Immature natural killer cell (primary cell): ENCODE results near the gene KCTD17. TPM values are rescaled to one million over a fixed set of nuclear protein-coding genes. Genes with fewer than 3 reads are reported as not detected.
A peak's percentile ranks its signal among the peaks of the same experiment; 100 is the strongest.

ENCODE experiments used
- DNase-seq, 3 donors: peaks; one replicate each; pipeline ENCODE4 v3.0.0; 2022; ENCODE audit warnings: mixed read lengths in 1 of 3
- H3K27ac Mint-ChIP-seq, 6 donors: one replicate each; pipeline ENCODE4 v1.8.0; 2020; ENCODE audit warnings: mixed read lengths in 6 of 6, mild to moderate bottlenecking in 5 of 6, inconsistent platforms in 4 of 6, moderate library complexity in 3 of 6
- H3K27me3 Mint-ChIP-seq, 3 donors: one replicate each; pipeline ENCODE4 v1.8.0; 2020 to 2021; ENCODE audit warnings: low read depth in 3 of 3, mild to moderate bottlenecking in 3 of 3, mixed read lengths in 3 of 3, moderate library complexity in 3 of 3, inconsistent platforms in 1 of 3
- H3K36me3 Mint-ChIP-seq, 3 donors: one replicate each; pipeline ENCODE4 v1.8.0; 2020; ENCODE audit warnings: mixed read lengths in 3 of 3, inconsistent platforms in 2 of 3, mild to moderate bottlenecking in 2 of 3
- H3K4me1 Mint-ChIP-seq, 2 donors: one replicate each; pipeline ENCODE4 v1.8.0; 2020; ENCODE audit warnings: inconsistent platforms in 2 of 2, mild to moderate bottlenecking in 2 of 2, mixed read lengths in 2 of 2, moderate library complexity in 1 of 2
- H3K4me3 Mint-ChIP-seq, 5 donors: one replicate each; pipeline ENCODE4 v1.8.0; 2020; ENCODE audit warnings: mild to moderate bottlenecking in 5 of 5, mixed read lengths in 5 of 5, inconsistent platforms in 3 of 5, moderate library complexity in 3 of 5
- H3K9me3 Mint-ChIP-seq, 6 donors: one replicate each; pipeline ENCODE4 v1.8.0; 2020; ENCODE audit warnings: mild to moderate bottlenecking in 6 of 6, mixed read lengths in 6 of 6, inconsistent platforms in 4 of 6, moderate library complexity in 3 of 6
- polyA plus RNA-seq, 3 donors: library from polyadenylated mRNA; unstranded; fragments of 300-500 nt; fragmentation: Illumina TruSeq; gene quantifications; one replicate each; pipeline ENCODE4 v1.2.3, GENCODE V29; 2021

The KCTD17 gene
- polyA plus RNA-seq, 3 donors from 2014 or later, result 10.7 to 16.1 (median 14.3) TPM

GRCh38 chr22:37105990-37106389 lies 54.4 kb downstream of the KCTD17 start:
- H3K9me3 Mint-ChIP-seq, result no peaks in the 10 kb centered on the region
- no peak for DNase-seq
- no peak overlapping the region for H3K4me3 Mint-ChIP-seq
- H3K36me3 Mint-ChIP-seq, result peaks cover 3 to 5% (median 3%) of the 10 kb centered on the region in 3 donors
- peaks cover 0 to 1% (median 0%) of the 10 kb centered on the region in 3 donors for H3K27me3 Mint-ChIP-seq
- no peak overlapping the region for H3K27ac Mint-ChIP-seq
- peaks cover 0 to 13% of the 10 kb centered on the region in 2 donors for H3K4me1 Mint-ChIP-seq

GRCh38 chr22:37107816-37108621 lies 56.5 kb downstream of the KCTD17 start:
- Mint-ChIP-seq H3K9me3 (no peaks in the 10 kb centered on the region), H3K4me3 (no peak overlapping the region), H3K27ac (peak overlapping the region in 3 of 6 donors; percentile 17 to 40 (median 31))

GRCh38 chr22:37109242-37109917 lies 57.8 kb downstream of the KCTD17 start, which contains the start of gene TMPRSS6:
Gene TMPRSS6 (minus strand): TSS chr22:37109713. CDS start chr22:37103417, 6,296 bp downstream.
- no peak for DNase-seq
- Mint-ChIP-seq H3K9me3 (no peaks in the 10 kb centered on the region), H3K4me1 (peaks cover 0 to 13% of the 10 kb centered on the region in 2 donors), H3K27me3 (peaks cover 0 to 1% (median 0%) of the 10 kb centered on the region in 3 donors), H3K36me3 (peaks cover 7 to 17% (median 14%) of the 10 kb centered on the region in 3 donors), H3K4me3 (no peak within 1 kb of the TSS), H3K27ac (peak within 1 kb of the TSS in 1 of 6 donors; percentile 76)

More at GRCh38 chr22:37107816-37108621, 56.5 kb downstream of the KCTD17 start:
- peaks cover 0 to 1% (median 0%) of the 10 kb centered on the region in 3 donors for H3K27me3 Mint-ChIP-seq
- peaks cover 0 to 13% of the 10 kb centered on the region in 2 donors for H3K4me1 Mint-ChIP-seq
- DNase-seq, result no peak
- peaks cover 7 to 10% (median 8%) of the 10 kb centered on the region in 3 donors for H3K36me3 Mint-ChIP-seq

GRCh38 chr22:37111156-37111717 lies 59.7 kb downstream of the KCTD17 start:
- no peak overlapping the region for H3K4me3 Mint-ChIP-seq
- no peak for DNase-seq
- peak overlapping the region in 3 of 6 donors; percentile 3 to 19 (median 17) for H3K27ac Mint-ChIP-seq
- H3K9me3 Mint-ChIP-seq, result no peaks in the 10 kb centered on the region
- peaks cover 0 to 2% of the 10 kb centered on the region in 2 donors for H3K4me1 Mint-ChIP-seq
- peaks cover 0 to 1% (median 0%) of the 10 kb centered on the region in 3 donors for H3K27me3 Mint-ChIP-seq
- peaks cover 7 to 27% (median 26%) of the 10 kb centered on the region in 3 donors for H3K36me3 Mint-ChIP-seq

- no peak for DNase-seq
- H3K9me3 Mint-ChIP-seq, result no peaks in the 10 kb centered on the region
- peaks cover 0 to 1% (median 0%) of the 10 kb centered on the region in 3 donors for H3K27me3 Mint-ChIP-seq
- peaks cover 7 to 33% (median 26%) of the 10 kb centered on the region in 3 donors for H3K36me3 Mint-ChIP-seq
- no peak overlapping the region for H3K4me3 Mint-ChIP-seq
- H3K4me1 Mint-ChIP-seq, result no peaks in the 10 kb centered on the region
- H3K27ac Mint-ChIP-seq, result no peak overlapping the region
Observed at GRCh38 chr22:37112084-37112728, 60.7 kb downstream of the KCTD17 start.

Other genes with a start within 250 kb of the KCTD17 start
- gene PVALB, start 234.7 kb upstream of the KCTD17 start, polyA plus RNA-seq, result not detected
- 1 to 10 TPM in 2 of 3 donors, under 1 TPM in 1; 0.75 to 3.1 (median 3.0) TPM for gene NCF4, start 190.7 kb upstream of the KCTD17 start, polyA plus RNA-seq
- gene CSF2RB, start 138.1 kb upstream of the KCTD17 start, polyA plus RNA-seq, result under 1 TPM in 2 of 3 donors, not detected in 1; 0.47 to 0.77 TPM
- 10 to 100 TPM in 1 of 3 donors, 1 to 10 TPM in 2; 8.1 to 20.8 (median 8.4) TPM for gene TST, start 32.3 kb upstream of the KCTD17 start, polyA plus RNA-seq
- gene MPST, start 32.0 kb upstream of the KCTD17 start, polyA plus RNA-seq, result 10 to 100 TPM; 56.0 to 97.5 (median 59.7) TPM
- under 1 TPM in 2 of 3 donors, not detected in 1; 0.28 to 0.52 TPM for gene TMPRSS6, start 58.0 kb downstream of the KCTD17 start, polyA plus RNA-seq
- gene IL2RB, start 98.2 kb downstream of the KCTD17 start, polyA plus RNA-seq, result 1,000 to 10,000 TPM in 1 of 3 donors, 100 to 1,000 TPM in 2; 863 to 2,762 (median 893) TPM
- gene C1QTNF6, start 136.5 kb downstream of the KCTD17 start, polyA plus RNA-seq, result 1 to 10 TPM in 2 of 3 donors, not detected in 1; 1.5 to 1.8 TPM
- gene SSTR3, start 160.7 kb downstream of the KCTD17 start, polyA plus RNA-seq, result not detected
- 1,000 to 10,000 TPM in 2 of 3 donors, 100 to 1,000 TPM in 1; 962 to 1,843 (median 1,262) TPM for gene RAC2, start 192.5 kb downstream of the KCTD17 start, polyA plus RNA-seq
- 10 to 100 TPM; 42.5 to 95.4 (median 54.1) TPM for gene CYTH4, start 230.8 kb downstream of the KCTD17 start, polyA plus RNA-seq